Lower leg skin (tissue), 4 donors: ENCODE data around the gene STUM. TPM values are rescaled to one million over a fixed set of nuclear protein-coding genes. Genes with fewer than 3 reads are reported as not detected.

Experiments
- DNase-seq, 2 donors: peaks; one replicate each; pipeline ENCODE4 v3.0.0-alpha.2; 2019; ENCODE audit warnings: low spot score in 2 of 2
- H3K4me3 ChIP-seq: fragments of 200-600 bp; sonication (generic); 2 replicates; pipeline ENCODE4 v1.5.1; 2017; ENCODE audit warnings: mild to moderate bottlenecking, low read depth; ENCODE audit not compliant: poor library complexity, severe bottlenecking
- POLR2A ChIP-seq, 2 donors: fragments of 450-650 bp; IDR thresholded peaks; one replicate each; pipeline ENCODE4 v1.6.1; 2016 to 2017; ENCODE audit warnings: antibody characterized with exemption in 2 of 2, mild to moderate bottlenecking in 1 of 2, moderate library complexity in 1 of 2
- WGBS, 2 donors: methylation state at CpG; one replicate each; pipeline ENCODE4 v1.1.5; 2018; 5-methylcytosine and 5-hydroxymethylcytosine counted together
- intact Hi-C: fragments of 100-400 bp; cut with DNase I; formaldehyde crosslinking; loops from one replicate; pipeline ENCODE4 v1.15.0; 2023; ENCODE audit warnings: low total_unique reads
- total RNA-seq, 4 donors: library from RNA; depleted of rRNA; stranded (reverse); fragments of >200 nt; gene quantifications; one replicate each; pipeline ENCODE4 v1.1.0, GENCODE V29; 2016
- TF ChIP-seq, protein P1 (sequence below), 3 donors: fragments of 450-650 bp; IDR thresholded peaks; one replicate each; pipeline ENCODE4 v1.5.1; 2016; ENCODE audit warnings: antibody characterized with exemption in 3 of 3, mild to moderate bottlenecking in 3 of 3, moderate library complexity in 2 of 3

STUM gene
- total RNA-seq, 4 donors from 2014 or later, result 1.0 to 6.6 (median 3.4) TPM

GRCh38 chr1:226512076-226512728, 36.4 kb upstream of the STUM start:
- WGBS, 2 donors, result 85 to 86% methylated on average over 2 of the region's 2 CpGs
- TF ChIP-seq, protein P1, sequence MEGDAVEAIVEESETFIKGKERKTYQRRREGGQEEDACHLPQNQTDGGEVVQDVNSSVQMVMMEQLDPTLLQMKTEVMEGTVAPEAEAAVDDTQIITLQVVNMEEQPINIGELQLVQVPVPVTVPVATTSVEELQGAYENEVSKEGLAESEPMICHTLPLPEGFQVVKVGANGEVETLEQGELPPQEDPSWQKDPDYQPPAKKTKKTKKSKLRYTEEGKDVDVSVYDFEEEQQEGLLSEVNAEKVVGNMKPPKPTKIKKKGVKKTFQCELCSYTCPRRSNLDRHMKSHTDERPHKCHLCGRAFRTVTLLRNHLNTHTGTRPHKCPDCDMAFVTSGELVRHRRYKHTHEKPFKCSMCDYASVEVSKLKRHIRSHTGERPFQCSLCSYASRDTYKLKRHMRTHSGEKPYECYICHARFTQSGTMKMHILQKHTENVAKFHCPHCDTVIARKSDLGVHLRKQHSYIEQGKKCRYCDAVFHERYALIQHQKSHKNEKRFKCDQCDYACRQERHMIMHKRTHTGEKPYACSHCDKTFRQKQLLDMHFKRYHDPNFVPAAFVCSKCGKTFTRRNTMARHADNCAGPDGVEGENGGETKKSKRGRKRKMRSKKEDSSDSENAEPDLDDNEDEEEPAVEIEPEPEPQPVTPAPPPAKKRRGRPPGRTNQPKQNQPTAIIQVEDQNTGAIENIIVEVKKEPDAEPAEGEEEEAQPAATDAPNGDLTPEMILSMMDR (IDR thresholded peaks at IDR 0.05), result no peak
- no peak for TF ChIP-seq POLR2A (IDR thresholded peaks at IDR 0.05)
- DNase-seq, result peak in 1 of 2 donors; percentile 70
- no peak overlapping the region for H3K4me3 ChIP-seq
- intact Hi-C loops, result no loop called here

DNA sequence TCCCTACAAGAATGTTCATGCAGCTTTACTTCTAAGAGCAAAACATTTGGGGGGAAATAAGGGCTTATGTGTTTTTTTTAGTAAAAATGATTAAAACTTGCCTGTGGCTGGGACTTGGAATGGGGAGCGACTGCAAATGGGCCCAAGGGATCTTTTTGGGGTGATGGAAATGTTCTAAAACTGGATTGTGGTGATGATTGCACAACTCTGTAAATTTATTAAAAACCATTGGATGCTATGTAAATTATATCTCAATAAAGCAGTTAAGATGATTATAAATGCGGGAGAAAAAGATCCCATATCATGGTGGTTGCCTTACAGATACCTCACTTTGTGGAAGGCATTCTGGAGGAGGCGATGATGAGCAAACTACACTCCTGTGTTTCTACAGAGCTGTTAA, 30.2 kb upstream of the STUM start:
- WGBS, 2 donors, result 86 to 87% methylated on average over 3 of the region's 3 CpGs
- TF ChIP-seq, protein P1 (IDR thresholded peaks at IDR 0.05), result no peak
- no peak for TF ChIP-seq POLR2A (IDR thresholded peaks at IDR 0.05)
- peak in 1 of 2 donors; percentile 20 for DNase-seq
- H3K4me3 ChIP-seq, result no peak overlapping the region
- intact Hi-C loops, result no loop called here

GRCh38 chr1:226519135-226519534, 29.4 kb upstream of the STUM start:
- peak in 1 of 2 donors; percentile 62 for DNase-seq
- intact Hi-C loops, result no loop called here
- TF ChIP-seq, protein P1 (IDR thresholded peaks at IDR 0.05), result no peak
- no peak for TF ChIP-seq POLR2A (IDR thresholded peaks at IDR 0.05)
- H3K4me3 ChIP-seq, result no peak overlapping the region
- 92% methylated on average over 1 of the region's 1 CpG for WGBS, 2 donors

- 65 to 70% methylated on average over 13 of the region's 13 CpGs for WGBS, 2 donors
- H3K4me3 ChIP-seq, result no peak overlapping the region
- intact Hi-C loops, result loop anchor here (2.0 kb wide), 1 partner anchor 47 kb away; no protein-coding TSS in a partner anchor
- no peak for TF ChIP-seq POLR2A (IDR thresholded peaks at IDR 0.05)
- TF ChIP-seq, protein P1 (IDR thresholded peaks at IDR 0.05), result no peak
- peak in 1 of 2 donors; percentile 75 for DNase-seq
These were observed 28.6 kb upstream of the STUM start for GRCh38 chr1:226519716-226520598.

DNA sequence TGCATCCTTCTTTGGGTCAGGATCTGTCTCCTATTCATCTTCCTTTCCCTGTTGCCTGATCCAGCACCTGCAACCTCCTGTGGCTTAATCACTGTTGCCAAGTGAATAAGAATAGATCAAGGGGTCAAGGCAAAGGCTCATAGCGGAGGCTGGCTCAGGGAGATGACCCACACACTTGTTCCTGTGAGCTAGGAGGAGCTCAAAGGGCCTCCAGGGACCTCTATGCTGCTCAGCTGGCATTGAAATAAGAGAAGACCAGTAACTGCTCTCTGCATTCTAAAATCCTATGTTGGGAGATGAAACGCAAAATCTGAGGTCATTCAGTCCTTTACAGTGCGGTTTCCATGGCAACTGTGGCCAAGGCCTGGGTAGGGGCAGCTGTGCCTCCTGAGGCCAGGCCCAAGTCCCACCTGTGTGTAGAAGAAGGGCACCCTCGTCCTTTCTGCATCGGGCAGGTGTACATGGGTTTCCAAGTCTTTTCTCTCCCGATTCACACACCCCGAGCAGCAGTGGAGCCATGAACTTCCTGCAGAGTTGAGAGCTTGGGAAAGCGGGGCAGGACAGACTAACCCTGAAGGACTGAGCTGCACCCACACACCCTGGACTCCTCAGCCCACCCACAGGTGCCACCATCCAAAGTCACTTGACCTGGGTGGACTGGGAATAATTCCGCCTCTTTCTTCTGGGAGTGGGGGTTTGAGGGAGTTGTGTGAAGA, 27.8 kb upstream of the STUM start:
- H3K4me3 ChIP-seq, result no peak overlapping the region
- TF ChIP-seq, protein P1 (IDR thresholded peaks at IDR 0.05), result no peak
- no peak for TF ChIP-seq POLR2A (IDR thresholded peaks at IDR 0.05)
- 81 to 86% methylated on average over 8 to 9 of the region's 9 CpGs for WGBS, 2 donors
- intact Hi-C loops, result loop anchor here (2.0 kb wide), 1 partner anchor 48 kb away; no protein-coding TSS in a partner anchor
- peak in 1 of 2 donors; percentile 76 for DNase-seq
